MM.1S (cell line): ENCODE data around the gene ADGRV1.

Experiments used
- DNase-seq: peaks from one replicate; pipeline ENCODE4 v3.0.0-alpha.2; 2015
- H2AFZ ChIP-seq: fragments of 300-600 bp; sonication (generic); 2 replicates; pipeline ENCODE4 v1.6.0; 2016; ENCODE audit warnings: antibody characterized with exemption, low read length
- H3F3A ChIP-seq: fragments of 300-600 bp; sonication (generic); 2 replicates; pipeline ENCODE4 v1.6.1; 2016; ENCODE audit warnings: mild to moderate bottlenecking, antibody characterized with exemption, low read length, moderate library complexity, mixed read lengths; ENCODE audit not compliant: insufficient read depth
- H3K27ac ChIP-seq: fragments of 300-600 bp; sonication (generic); 2 replicates; pipeline ENCODE4 v1.5.1; 2016; ENCODE audit warnings: mild to moderate bottlenecking, low read length
- H3K27me3 ChIP-seq: fragments of 300-600 bp; sonication (generic); replicated peaks from 2 replicates; pipeline ENCODE4 v1.6.0; 2016; ENCODE audit warnings: low read length; ENCODE audit not compliant: insufficient read depth
- H3K36me3 ChIP-seq: fragments of 300-600 bp; sonication (generic); replicated peaks from 2 replicates; pipeline ENCODE4 v1.6.1; 2016; ENCODE audit warnings: mild to moderate bottlenecking, low read length, mixed read lengths; ENCODE audit not compliant: insufficient read depth
- H3K4me1 ChIP-seq: fragments of 300-600 bp; sonication (generic); 2 replicates; pipeline ENCODE4 v1.6.1; 2016; ENCODE audit warnings: low read length, mixed read lengths
- H3K4me2 ChIP-seq: fragments of 300-600 bp; sonication (generic); 2 replicates; pipeline ENCODE4 v1.6.0; 2016; ENCODE audit warnings: low read depth, low read length
- H3K4me3 ChIP-seq: fragments of 300-600 bp; sonication (generic); 2 replicates; pipeline ENCODE4 v1.5.1; 2016; ENCODE audit warnings: low read length, mixed read lengths
- H3K79me2 ChIP-seq: fragments of 300-600 bp; sonication (generic); 2 replicates; pipeline ENCODE4 v1.6.1; 2016; ENCODE audit warnings: mixed run types, low read length, mixed read lengths
- H3K9ac ChIP-seq: fragments of 300-600 bp; sonication (generic); 2 replicates; pipeline ENCODE4 v1.6.1; 2016; ENCODE audit warnings: low read length, mixed read lengths
- H3K9me2 ChIP-seq: fragments of 300-600 bp; sonication (generic); replicated peaks from 2 replicates; pipeline ENCODE4 v1.6.1; 2016; ENCODE audit warnings: mild to moderate bottlenecking, low read length, mixed read lengths; ENCODE audit not compliant: insufficient read depth
- H3K9me3 ChIP-seq: fragments of 300-600 bp; sonication (generic); replicated peaks from 2 replicates; pipeline ENCODE4 v1.6.1; 2016; ENCODE audit warnings: mild to moderate bottlenecking, low read length, mixed read lengths; ENCODE audit not compliant: insufficient read depth
- H4K20me1 ChIP-seq: fragments of 300-600 bp; sonication (generic); 2 replicates; pipeline ENCODE4 v1.6.1; 2016; ENCODE audit warnings: mild to moderate bottlenecking, low read length, moderate library complexity, mixed read lengths; ENCODE audit not compliant: insufficient read depth
- EZH2 ChIP-seq: fragments of 300-600 bp; sonication (generic); optimal IDR thresholded peaks from 2 replicates; pipeline ENCODE3; 2017; ENCODE audit warnings: low read depth, mild to moderate bottlenecking, antibody characterized with exemption, low read length, mixed read lengths
- EZH2phosphoT487 ChIP-seq: fragments of 300-600 bp; sonication (generic); IDR thresholded peaks from 2 replicates; pipeline ENCODE4 v1.6.1; 2018; ENCODE audit warnings: antibody characterized with exemption, low read length
- TF ChIP-seq, protein P1 (sequence below): fragments of 300-600 bp; sonication (generic); IDR thresholded peaks from 2 replicates; pipeline ENCODE4 v1.5.1; 2016; ENCODE audit warnings: antibody characterized with exemption, low read length, mixed read lengths

Gene ADGRV1

DNA sequence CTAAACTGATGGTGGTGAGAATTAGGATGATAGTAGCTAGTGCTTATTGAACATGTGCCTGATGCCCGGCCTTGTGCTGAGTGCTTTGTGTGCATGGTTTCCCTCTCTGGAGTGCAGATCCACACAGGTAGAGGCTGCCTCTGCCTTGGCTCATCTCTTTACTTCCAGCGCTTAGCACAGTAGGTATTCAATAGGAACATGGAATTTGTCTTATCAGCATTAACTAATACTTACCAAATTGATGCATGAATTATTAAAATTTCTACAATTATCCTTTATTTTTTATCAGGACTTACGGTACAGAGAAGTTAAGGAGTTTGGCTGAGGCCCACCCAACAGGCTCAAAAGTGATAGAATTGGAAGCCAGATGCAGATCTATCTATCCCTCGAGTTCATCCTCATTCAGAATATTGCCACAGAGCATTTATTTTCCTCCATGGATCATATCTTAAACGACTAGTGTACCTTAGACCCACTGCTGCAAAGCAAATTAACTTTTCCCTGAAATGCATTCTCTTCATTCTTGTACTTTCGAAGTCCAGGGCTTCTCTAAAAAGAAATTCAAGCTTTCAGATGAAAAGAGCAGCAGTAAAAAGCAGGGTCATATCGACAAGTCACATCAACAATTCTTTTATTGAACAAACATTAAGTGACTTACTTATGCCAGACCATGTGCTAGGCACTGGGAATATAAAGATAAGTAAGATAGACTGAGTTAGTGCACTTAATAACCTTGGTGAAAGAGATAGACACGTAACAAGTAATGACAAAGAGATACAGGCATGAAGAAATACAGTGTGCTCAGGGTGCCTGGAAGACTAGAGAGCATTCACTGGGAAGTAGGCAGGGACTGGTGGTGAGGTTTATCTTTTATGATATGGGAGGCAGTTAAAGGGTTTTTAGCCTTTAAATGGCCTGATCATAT is 534.5 kb downstream of the ADGRV1 start:
- Histone ChIP-seq H3K9ac (no peak overlapping the region), H4K20me1 (no peaks in the 10 kb centered on the region), H3F3A (no peaks in the 10 kb centered on the region), H3K27me3 (no peaks in the 10 kb centered on the region), H3K27ac (no peak overlapping the region), H3K4me3 (no peak overlapping the region), H3K79me2 (no peaks in the 10 kb centered on the region), H3K4me1 (no peaks in the 10 kb centered on the region), H3K9me2 (no peaks in the 10 kb centered on the region), H3K4me2 (no peak overlapping the region), H2AFZ (no peak overlapping the region), H3K9me3 (no peaks in the 10 kb centered on the region), H3K36me3 (no peaks in the 10 kb centered on the region)
- no peak for DNase-seq
- TF ChIP-seq, protein P1, sequence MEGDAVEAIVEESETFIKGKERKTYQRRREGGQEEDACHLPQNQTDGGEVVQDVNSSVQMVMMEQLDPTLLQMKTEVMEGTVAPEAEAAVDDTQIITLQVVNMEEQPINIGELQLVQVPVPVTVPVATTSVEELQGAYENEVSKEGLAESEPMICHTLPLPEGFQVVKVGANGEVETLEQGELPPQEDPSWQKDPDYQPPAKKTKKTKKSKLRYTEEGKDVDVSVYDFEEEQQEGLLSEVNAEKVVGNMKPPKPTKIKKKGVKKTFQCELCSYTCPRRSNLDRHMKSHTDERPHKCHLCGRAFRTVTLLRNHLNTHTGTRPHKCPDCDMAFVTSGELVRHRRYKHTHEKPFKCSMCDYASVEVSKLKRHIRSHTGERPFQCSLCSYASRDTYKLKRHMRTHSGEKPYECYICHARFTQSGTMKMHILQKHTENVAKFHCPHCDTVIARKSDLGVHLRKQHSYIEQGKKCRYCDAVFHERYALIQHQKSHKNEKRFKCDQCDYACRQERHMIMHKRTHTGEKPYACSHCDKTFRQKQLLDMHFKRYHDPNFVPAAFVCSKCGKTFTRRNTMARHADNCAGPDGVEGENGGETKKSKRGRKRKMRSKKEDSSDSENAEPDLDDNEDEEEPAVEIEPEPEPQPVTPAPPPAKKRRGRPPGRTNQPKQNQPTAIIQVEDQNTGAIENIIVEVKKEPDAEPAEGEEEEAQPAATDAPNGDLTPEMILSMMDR: no peak
- TF ChIP-seq EZH2phosphoT487: no peak
- TF ChIP-seq EZH2: no peak

DNA sequence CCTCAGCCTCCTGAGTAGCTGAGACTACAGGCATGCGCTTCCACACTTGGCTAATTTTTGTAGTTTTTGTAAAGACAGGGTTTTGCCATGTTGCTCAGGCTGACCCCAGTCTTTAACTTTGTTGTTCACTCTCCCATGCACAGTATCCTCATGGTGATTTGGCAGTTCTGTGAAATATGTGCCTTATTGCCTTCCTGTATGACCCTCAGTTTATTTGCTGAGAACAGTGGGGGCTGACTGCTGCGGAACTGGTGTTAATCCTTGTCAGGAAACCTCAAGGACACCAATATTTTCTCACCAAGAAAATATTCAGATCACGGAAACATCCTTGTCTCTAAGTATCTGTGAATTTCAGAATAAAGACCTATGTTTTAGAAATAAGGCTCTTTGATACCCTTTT is 536.7 kb downstream of the ADGRV1 start:
- H3K9me3 ChIP-seq: no peaks in the 10 kb centered on the region
- no peak overlapping the region for H3K9ac ChIP-seq
- no peak overlapping the region for H3K27ac ChIP-seq
- no peak overlapping the region for H3K4me2 ChIP-seq
- H3K79me2 ChIP-seq: no peaks in the 10 kb centered on the region
- H3F3A ChIP-seq: no peaks in the 10 kb centered on the region
- DNase-seq: no peak
- no peaks in the 10 kb centered on the region for H3K36me3 ChIP-seq
- TF ChIP-seq, protein P1: no peak
- TF ChIP-seq EZH2 (no peak), EZH2phosphoT487 (no peak)
- no peaks in the 10 kb centered on the region for H3K27me3 ChIP-seq
- no peaks in the 10 kb centered on the region for H3K9me2 ChIP-seq
- H3K4me3 ChIP-seq: no peak overlapping the region
- H2AFZ ChIP-seq: no peak overlapping the region
- H3K4me1 ChIP-seq: no peaks in the 10 kb centered on the region
- H4K20me1 ChIP-seq: no peaks in the 10 kb centered on the region

DNA sequence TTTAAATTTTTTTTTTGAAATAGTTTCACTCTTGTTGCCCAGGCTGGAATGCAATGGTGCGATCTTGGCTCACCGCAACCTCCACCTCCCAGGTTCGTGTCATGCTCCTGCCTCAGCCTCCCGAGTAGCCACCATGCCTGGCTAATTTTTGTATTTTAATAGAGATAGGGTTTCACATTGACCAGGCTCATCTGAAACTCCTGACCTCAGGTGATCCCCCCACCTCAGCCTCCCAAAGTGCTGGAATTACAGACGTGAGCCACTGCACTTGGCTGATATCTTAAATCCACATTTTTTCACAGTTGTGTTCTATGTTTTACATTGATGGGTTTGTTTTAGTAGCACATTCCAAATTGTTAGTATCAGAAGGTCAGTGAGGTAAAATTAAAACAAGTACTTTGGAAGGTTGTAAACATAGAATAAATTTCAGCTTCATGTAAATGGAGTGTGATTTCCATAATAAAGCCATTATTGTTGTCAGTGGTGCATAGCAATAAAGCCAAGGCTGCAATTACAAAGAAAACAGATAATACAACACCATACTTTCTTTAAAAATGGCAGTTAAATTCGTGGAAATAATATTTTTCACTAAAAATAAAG is 537.3 kb downstream of the ADGRV1 start:
- DNase-seq: no peak
- no peaks in the 10 kb centered on the region for H4K20me1 ChIP-seq
- no peak overlapping the region for H3K9ac ChIP-seq
- H3K4me1 ChIP-seq: no peaks in the 10 kb centered on the region
- no peak overlapping the region for H3K27ac ChIP-seq
- no peaks in the 10 kb centered on the region for H3K79me2 ChIP-seq
- H3K27me3 ChIP-seq: no peaks in the 10 kb centered on the region
- no peaks in the 10 kb centered on the region for H3K9me2 ChIP-seq
- H3K4me2 ChIP-seq: no peak overlapping the region
- no peaks in the 10 kb centered on the region for H3K9me3 ChIP-seq
- no peak overlapping the region for H3K4me3 ChIP-seq
- H3K36me3 ChIP-seq: no peaks in the 10 kb centered on the region
- no peak overlapping the region for H2AFZ ChIP-seq
- TF ChIP-seq EZH2phosphoT487 (no peak), EZH2 (no peak)
- TF ChIP-seq, protein P1: no peak
- no peaks in the 10 kb centered on the region for H3F3A ChIP-seq
